ENCODE measurements around the gene ZNF784.

GRCh38 chr19:55593096-55593772, 31.1 kb downstream of the ZNF784 start:
- no peak for TF ChIP-seq CTCF (IDR thresholded peaks at IDR 0.05; ENCODE audit: low read length)
- TF ChIP-seq EZH2 (IDR thresholded peaks at IDR 0.05; ENCODE audit: borderline replicate concordance, low read length), result no peak
